ENCODE measurements around the gene SCAPER.

The SCAPER gene

GRCh38 chr15:76644646-76645045 lies 260.5 kb downstream of the SCAPER start:
- DNase-seq (ENCODE audit: low read depth in 1 of 2, low spot score in 1 of 2), result no peak
- no peaks in the 10 kb centered on the region for H3K27me3 ChIP-seq (ENCODE audit: insufficient read depth, poor library complexity, severe bottlenecking)
- no peak for TF ChIP-seq POLR2AphosphoS5 (IDR thresholded peaks at IDR 0.05; ENCODE audit: low read depth)
- TF ChIP-seq, protein P1, sequence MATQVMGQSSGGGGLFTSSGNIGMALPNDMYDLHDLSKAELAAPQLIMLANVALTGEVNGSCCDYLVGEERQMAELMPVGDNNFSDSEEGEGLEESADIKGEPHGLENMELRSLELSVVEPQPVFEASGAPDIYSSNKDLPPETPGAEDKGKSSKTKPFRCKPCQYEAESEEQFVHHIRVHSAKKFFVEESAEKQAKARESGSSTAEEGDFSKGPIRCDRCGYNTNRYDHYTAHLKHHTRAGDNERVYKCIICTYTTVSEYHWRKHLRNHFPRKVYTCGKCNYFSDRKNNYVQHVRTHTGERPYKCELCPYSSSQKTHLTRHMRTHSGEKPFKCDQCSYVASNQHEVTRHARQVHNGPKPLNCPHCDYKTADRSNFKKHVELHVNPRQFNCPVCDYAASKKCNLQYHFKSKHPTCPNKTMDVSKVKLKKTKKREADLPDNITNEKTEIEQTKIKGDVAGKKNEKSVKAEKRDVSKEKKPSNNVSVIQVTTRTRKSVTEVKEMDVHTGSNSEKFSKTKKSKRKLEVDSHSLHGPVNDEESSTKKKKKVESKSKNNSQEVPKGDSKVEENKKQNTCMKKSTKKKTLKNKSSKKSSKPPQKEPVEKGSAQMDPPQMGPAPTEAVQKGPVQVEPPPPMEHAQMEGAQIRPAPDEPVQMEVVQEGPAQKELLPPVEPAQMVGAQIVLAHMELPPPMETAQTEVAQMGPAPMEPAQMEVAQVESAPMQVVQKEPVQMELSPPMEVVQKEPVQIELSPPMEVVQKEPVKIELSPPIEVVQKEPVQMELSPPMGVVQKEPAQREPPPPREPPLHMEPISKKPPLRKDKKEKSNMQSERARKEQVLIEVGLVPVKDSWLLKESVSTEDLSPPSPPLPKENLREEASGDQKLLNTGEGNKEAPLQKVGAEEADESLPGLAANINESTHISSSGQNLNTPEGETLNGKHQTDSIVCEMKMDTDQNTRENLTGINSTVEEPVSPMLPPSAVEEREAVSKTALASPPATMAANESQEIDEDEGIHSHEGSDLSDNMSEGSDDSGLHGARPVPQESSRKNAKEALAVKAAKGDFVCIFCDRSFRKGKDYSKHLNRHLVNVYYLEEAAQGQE (IDR thresholded peaks at IDR 0.05; ENCODE audit: insufficient replicate concordance, low read depth), result no peak
- TF ChIP-seq SPI1 (IDR thresholded peaks at IDR 0.05; ENCODE audit: borderline replicate concordance, low read depth), result no peak
- TF ChIP-seq GABPA (IDR thresholded peaks at IDR 0.05; ENCODE audit: low read depth), result no peak
- TF ChIP-seq, protein P2, sequence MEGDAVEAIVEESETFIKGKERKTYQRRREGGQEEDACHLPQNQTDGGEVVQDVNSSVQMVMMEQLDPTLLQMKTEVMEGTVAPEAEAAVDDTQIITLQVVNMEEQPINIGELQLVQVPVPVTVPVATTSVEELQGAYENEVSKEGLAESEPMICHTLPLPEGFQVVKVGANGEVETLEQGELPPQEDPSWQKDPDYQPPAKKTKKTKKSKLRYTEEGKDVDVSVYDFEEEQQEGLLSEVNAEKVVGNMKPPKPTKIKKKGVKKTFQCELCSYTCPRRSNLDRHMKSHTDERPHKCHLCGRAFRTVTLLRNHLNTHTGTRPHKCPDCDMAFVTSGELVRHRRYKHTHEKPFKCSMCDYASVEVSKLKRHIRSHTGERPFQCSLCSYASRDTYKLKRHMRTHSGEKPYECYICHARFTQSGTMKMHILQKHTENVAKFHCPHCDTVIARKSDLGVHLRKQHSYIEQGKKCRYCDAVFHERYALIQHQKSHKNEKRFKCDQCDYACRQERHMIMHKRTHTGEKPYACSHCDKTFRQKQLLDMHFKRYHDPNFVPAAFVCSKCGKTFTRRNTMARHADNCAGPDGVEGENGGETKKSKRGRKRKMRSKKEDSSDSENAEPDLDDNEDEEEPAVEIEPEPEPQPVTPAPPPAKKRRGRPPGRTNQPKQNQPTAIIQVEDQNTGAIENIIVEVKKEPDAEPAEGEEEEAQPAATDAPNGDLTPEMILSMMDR (IDR thresholded peaks at IDR 0.05; ENCODE audit: insufficient read depth, low read length), result no peak
- no peak overlapping the region for H3K27ac ChIP-seq (replicated peaks)
- H3K4me3 ChIP-seq (replicated peaks; ENCODE audit: insufficient read depth, low read length), result no peak overlapping the region

DNA sequence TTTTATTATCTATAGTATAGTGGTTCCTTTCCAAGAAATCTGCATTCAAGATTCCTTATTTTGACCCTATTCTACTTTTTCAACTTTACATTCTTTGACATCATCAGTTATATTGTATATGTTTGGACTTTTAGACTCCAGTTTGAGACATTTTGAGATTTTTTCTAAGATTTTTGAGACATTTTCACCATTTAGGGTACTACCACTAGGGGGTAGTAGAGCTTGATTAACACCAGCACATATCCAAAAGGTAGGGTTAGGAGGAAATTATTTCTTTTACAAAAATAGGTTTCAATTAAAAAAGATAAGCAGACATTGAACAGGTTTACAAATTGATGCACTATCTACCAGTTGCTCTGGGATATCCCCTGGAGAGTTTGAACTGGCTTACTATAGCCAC lies 262.5 kb downstream of the SCAPER start:
- DNase-seq (ENCODE audit: low read depth in 1 of 2, low spot score in 1 of 2), result no peak
- no peak overlapping the region for H3K27ac ChIP-seq (replicated peaks)
- H3K4me3 ChIP-seq (replicated peaks; ENCODE audit: insufficient read depth, low read length), result no peak overlapping the region
- TF ChIP-seq POLR2AphosphoS5 (IDR thresholded peaks at IDR 0.05; ENCODE audit: low read depth) (no peak), SPI1 (IDR thresholded peaks at IDR 0.05; ENCODE audit: borderline replicate concordance, low read depth) (no peak)
- H3K27me3 ChIP-seq (ENCODE audit: insufficient read depth, poor library complexity, severe bottlenecking), result no peaks in the 10 kb centered on the region

DNA sequence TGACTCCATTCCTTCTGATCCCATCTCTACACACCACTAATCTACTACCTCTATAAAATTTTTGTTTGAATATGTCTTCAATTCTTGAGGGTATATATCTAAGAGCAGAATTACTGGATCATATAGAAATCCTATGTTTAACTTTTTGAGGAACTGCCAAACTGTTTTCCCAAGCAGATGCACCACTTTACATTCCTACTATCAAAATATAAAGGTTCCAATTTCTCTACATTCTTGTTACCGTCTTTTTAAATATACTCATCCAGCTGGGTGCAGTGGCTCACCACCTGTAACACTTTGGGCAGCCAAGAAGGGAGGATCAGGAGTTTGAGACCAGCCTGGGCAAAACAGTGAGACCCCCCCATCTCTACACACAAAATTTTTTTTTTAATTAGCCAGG lies 268.0 kb downstream of the SCAPER start:
- Histone ChIP-seq H3K27me3 (ENCODE audit: insufficient read depth, poor library complexity, severe bottlenecking) (no peaks in the 10 kb centered on the region), H3K27ac (replicated peaks) (no peak overlapping the region), H3K4me3 (replicated peaks; ENCODE audit: insufficient read depth, low read length) (no peak overlapping the region)
- no peak for TF ChIP-seq SPI1 (IDR thresholded peaks at IDR 0.05; ENCODE audit: borderline replicate concordance, low read depth)
- TF ChIP-seq GABPA (IDR thresholded peaks at IDR 0.05; ENCODE audit: low read depth), result no peak
- TF ChIP-seq, protein P1 (IDR thresholded peaks at IDR 0.05; ENCODE audit: insufficient replicate concordance, low read depth), result no peak
- no peak for TF ChIP-seq POLR2AphosphoS5 (IDR thresholded peaks at IDR 0.05; ENCODE audit: low read depth)
- TF ChIP-seq, protein P2 (IDR thresholded peaks at IDR 0.05; ENCODE audit: insufficient read depth, low read length), result no peak
- no peak for DNase-seq (ENCODE audit: low read depth in 1 of 2, low spot score in 1 of 2)

- H3K4me3 ChIP-seq (replicated peaks; ENCODE audit: insufficient read depth, low read length), result no peak overlapping the region
- DNase-seq (ENCODE audit: low read depth in 1 of 2, low spot score in 1 of 2), result no peak
- no peak for TF ChIP-seq POLR2AphosphoS5 (IDR thresholded peaks at IDR 0.05; ENCODE audit: low read depth)
- TF ChIP-seq, protein P2 (IDR thresholded peaks at IDR 0.05; ENCODE audit: insufficient read depth, low read length), result no peak
- TF ChIP-seq, protein P1 (IDR thresholded peaks at IDR 0.05; ENCODE audit: insufficient replicate concordance, low read depth), result no peak
- TF ChIP-seq GABPA (IDR thresholded peaks at IDR 0.05; ENCODE audit: low read depth), result no peak
- TF ChIP-seq SPI1 (IDR thresholded peaks at IDR 0.05; ENCODE audit: borderline replicate concordance, low read depth), result no peak
- H3K27ac ChIP-seq (replicated peaks), result no peak overlapping the region
- no peaks in the 10 kb centered on the region for H3K27me3 ChIP-seq (ENCODE audit: insufficient read depth, poor library complexity, severe bottlenecking)
Measured at GRCh38 chr15:76636059-76636458, 269.1 kb downstream of the SCAPER start.

Measured in HL-60 (cell line).